Stimulated activated CD4-positive, alpha-beta T cell treated with anti-CD3 and anti-CD28 coated beads, Interleukin-15, amount 100 ng/mL, for 1 hour (primary cell): ENCODE measurements around the gene LCN2.

Source experiments
- DNase-seq, 2 donors: peaks; one replicate each; pipeline ENCODE4 v3.0.0-alpha.2; 2020; ENCODE audit warnings: low read depth in 1 of 2, low spot score in 1 of 2

LCN2 gene

GRCh38 chr9:128114326-128115186 is 34.7 kb upstream of the LCN2 start:
- no peak for DNase-seq

GRCh38 chr9:128115187-128116103 is 33.8 kb upstream of the LCN2 start:
- no peak for DNase-seq

- no peak for DNase-seq
Observed at GRCh38 chr9:128116104-128117083, 32.9 kb upstream of the LCN2 start.

GRCh38 chr9:128117613-128118471 is 31.4 kb upstream of the LCN2 start:
- peak; percentile 94 to 98 for DNase-seq

- no peak for DNase-seq
Observed at GRCh38 chr9:128118472-128118857, 30.8 kb upstream of the LCN2 start.

GRCh38 chr9:128118971-128119665 is 30.1 kb upstream of the LCN2 start:
- DNase-seq: no peak

GRCh38 chr9:128120061-128120740 is 29.1 kb upstream of the LCN2 start:
- no peak for DNase-seq

GRCh38 chr9:128120741-128121465 is 28.4 kb upstream of the LCN2 start:
- no peak for DNase-seq

GRCh38 chr9:128121466-128121810 is 27.8 kb upstream of the LCN2 start:
- DNase-seq: no peak

- DNase-seq: no peak
Observed at GRCh38 chr9:128121924-128122808, 27.1 kb upstream of the LCN2 start.

- DNase-seq: no peak
Observed at GRCh38 chr9:128122809-128123175, 26.5 kb upstream of the LCN2 start.

- DNase-seq: no peak
Observed at GRCh38 chr9:128123451-128124080, 25.7 kb upstream of the LCN2 start.

GRCh38 chr9:128124451-128124850 is 24.8 kb upstream of the LCN2 start:
- DNase-seq: no peak

- no peak for DNase-seq
Observed at GRCh38 chr9:128124873-128125579, 24.2 kb upstream of the LCN2 start.

- no peak for DNase-seq
Observed at GRCh38 chr9:128125580-128126354, 23.5 kb upstream of the LCN2 start.
